GM08714 (cell line): Measurements from ENCODE around the gene LDLRAD2.
A peak's percentile ranks its signal among the peaks of the same experiment; 100 is the strongest.
"Not testable (repeated sequence)": the region's sequence is repeated elsewhere in the genome, so short reads cannot be mapped to it uniquely, and the experiment has no call there.

Experiments used
- H3K4me3 ChIP-seq: fragments of 200-500 bp; sonication (Bioruptor generic); 2 replicates; pipeline ENCODE4 v1.5.1; 2014; ENCODE audit warnings: mild to moderate bottlenecking, low read length, inconsistent platforms
- ZNF274 ChIP-seq: IDR thresholded peaks from 2 replicates; pipeline ENCODE4 v1.6.1; 2012; ENCODE audit warnings: mild to moderate bottlenecking, low read depth, low read length

The LDLRAD2 gene, protein sequence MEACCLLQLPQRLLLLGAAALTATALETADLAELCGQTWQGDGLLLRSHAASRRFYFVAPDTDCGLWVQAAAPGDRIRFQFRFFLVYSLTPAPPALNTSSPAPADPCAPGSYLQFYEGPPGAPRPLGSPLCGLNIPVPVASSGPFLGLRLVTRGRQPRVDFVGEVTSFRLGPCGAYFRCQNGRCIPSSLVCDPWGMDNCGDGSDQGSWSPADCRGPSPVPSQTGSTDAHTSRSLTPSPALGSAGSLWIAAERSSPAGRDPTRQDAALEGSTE

GRCh38 chr1:21811875-21812305, at the start of gene LDLRAD2:
LDLRAD2 (plus strand) TSS chr1:21812265; CDS start chr1:21812452, 187 bp downstream.
- no peak for TF ChIP-seq ZNF274

GRCh38 chr1:21763236-21763635, 48.8 kb upstream of the LDLRAD2 start:
- no peak overlapping the region; the same call in 1 of the 2 replicates for H3K4me3 ChIP-seq
- no peak for TF ChIP-seq ZNF274

More at GRCh38 chr1:21811875-21812305, at the start of gene LDLRAD2:
- no peak within 1 kb of the TSS for H3K4me3 ChIP-seq

GRCh38 chr1:21763694-21764419, 48.2 kb upstream of the LDLRAD2 start:
- no peak for TF ChIP-seq ZNF274
- H3K4me3 ChIP-seq: peak overlapping the region; percentile 4; the same call in 1 of the 2 replicates

GRCh38 chr1:21764615-21765423, 47.2 kb upstream of the LDLRAD2 start:
- no peak overlapping the region; the same call in 1 of the 2 replicates for H3K4me3 ChIP-seq

GRCh38 chr1:21766210-21766609, 45.9 kb upstream of the LDLRAD2 start:
- TF ChIP-seq ZNF274: no peak
- H3K4me3 ChIP-seq: no peak overlapping the region

More at GRCh38 chr1:21764615-21765423, 47.2 kb upstream of the LDLRAD2 start:
- TF ChIP-seq ZNF274: no peak

GRCh38 chr1:21767106-21767505, 45.0 kb upstream of the LDLRAD2 start:
- H3K4me3 ChIP-seq: not testable (repeated sequence)

DNA sequence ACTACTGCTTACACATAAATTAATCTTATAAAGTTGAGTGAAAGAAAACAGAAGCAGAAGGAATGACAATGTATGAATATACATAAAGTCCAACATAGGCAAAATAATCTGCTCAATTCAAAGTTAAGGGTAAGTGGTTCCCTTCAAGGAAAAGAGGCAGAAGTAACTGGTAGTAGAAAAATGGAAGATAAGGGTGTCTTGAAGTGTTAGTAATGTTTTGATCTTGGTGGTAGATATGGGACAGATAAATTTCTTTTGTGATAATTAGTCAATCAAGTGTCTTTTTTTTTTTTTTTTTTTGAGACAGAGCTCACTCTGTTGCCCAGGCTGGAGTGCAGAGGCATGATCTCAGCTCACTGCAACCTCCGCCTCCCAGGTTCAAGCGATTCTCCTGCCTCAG, 41.9 kb upstream of the LDLRAD2 start:
- no peak for TF ChIP-seq ZNF274
- no peak overlapping the region for H3K4me3 ChIP-seq

DNA sequence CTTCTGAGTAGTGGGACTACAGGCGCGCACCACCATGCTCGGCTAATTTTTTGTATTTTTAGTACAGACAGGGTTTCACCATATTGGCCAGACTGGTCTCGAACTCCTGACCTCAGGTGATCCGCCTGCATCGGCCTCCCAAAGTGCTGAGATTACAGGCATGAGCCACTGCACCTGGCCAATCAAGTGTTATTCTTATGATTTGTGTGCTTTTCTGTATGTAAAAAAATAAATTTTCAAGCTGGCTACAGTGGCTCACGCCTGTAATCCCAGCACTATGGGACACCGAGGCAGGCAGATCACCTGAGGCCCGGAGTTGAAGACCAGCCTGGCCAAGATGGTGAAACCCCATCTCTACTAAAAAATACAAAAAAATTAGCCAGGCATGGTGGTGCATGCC, 41.5 kb upstream of the LDLRAD2 start:
- H3K4me3 ChIP-seq: not testable (repeated sequence)

DNA sequence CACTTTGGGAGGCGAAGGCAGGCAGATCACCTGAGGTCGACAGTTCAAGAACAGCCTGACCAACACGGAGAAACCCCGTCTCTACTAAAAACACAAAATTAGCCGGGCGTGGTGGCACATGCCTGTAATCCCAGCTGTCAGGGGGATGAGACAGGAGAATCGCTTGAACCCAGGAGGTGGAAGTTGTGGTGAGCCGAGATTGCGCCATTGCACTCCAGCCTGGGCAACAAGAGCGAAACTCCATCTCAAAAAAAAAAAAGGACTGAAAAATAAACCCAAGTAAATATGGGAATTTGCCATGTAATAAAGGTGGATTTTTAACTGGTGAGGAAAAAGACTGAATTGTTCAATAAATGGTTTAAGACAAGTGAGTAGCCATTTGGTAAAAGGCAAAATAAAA, 40.4 kb upstream of the LDLRAD2 start:
- not testable (repeated sequence) for H3K4me3 ChIP-seq

DNA sequence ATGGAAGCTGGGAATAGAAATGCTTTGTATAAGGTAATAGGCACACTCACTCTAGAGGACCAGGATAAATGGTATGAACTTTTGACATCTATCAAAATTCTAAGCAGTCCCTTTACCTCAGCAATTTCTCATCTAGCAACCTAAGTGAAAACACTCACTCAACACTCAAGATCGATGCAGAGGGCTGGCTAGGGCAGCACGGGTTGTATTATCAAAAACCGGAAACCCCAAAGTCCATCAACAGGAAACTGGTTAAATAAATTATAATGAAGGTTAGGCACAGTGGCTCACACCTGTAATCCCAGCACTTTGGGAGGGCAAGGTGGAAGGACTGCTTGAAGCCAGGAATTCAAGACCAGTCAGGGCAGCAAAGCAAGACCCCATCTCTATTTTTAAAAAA, 38.5 kb upstream of the LDLRAD2 start:
- no peak for TF ChIP-seq ZNF274
- no peak overlapping the region; the same call in 1 of the 2 replicates for H3K4me3 ChIP-seq

DNA sequence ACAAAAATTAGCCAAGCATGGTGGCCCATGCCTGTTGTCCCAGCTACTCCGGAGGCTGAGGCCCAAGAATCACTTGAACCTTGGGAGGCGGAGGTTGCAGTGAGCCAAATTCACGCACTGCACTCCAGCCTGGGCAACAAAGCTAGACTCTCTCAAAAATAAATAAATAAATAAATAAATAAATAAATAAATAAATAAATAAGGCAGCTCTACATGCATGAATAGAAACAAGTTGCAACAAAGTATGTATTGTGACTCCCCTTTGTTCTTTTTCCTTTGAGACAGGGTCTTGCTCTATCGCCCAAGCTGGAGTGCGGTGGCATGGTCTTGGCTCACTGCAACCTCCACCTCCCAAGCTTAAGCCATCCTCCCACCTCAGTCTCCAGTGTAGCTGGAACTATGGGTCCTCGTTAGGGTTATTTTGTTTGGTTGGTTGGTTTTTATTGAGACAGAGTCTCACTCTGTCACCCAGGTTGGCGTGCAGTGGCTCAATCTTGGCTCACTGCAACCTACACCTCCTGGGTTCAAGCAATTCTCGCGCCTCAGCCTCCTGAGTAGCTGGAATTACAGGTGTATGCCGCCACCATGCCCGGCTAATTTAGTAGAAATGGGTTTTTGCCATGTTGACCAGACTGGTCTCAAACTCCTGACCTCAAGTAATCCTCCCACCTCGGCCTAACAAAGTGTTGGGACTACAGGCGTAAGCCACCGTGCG, 37.1 kb upstream of the LDLRAD2 start:
- TF ChIP-seq ZNF274: no peak
- no peak overlapping the region for H3K4me3 ChIP-seq

GRCh38 chr1:21775550-21775914, 36.5 kb upstream of the LDLRAD2 start:
- H3K4me3 ChIP-seq: no peak overlapping the region
- no peak for TF ChIP-seq ZNF274

DNA sequence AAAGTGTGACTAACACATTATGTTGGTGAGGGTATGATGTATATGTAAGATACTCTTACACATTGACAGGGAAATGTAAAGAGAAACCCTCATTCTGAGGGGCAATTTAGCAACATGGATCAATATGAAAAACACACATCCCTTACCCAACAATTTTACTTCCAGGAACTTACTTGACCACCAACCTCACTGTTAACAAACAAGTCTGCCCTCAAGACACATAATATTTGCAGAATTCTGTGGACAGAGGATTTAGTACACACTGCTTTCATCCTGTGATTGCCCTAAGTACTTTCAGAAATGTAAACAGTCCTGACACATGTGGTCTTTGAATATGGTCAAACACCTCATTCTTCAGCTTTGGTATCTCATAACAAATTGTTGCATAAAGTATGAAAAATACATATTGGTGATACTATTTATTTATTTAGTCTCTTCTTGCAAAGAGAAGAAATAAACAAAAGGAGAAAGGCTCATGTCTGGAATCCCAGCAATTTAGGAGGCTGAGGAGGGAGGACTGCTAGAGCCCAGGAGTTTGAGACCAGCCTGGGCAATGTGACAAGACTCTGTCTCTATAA, 36.0 kb upstream of the LDLRAD2 start:
- no peak overlapping the region for H3K4me3 ChIP-seq
- no peak for TF ChIP-seq ZNF274

DNA sequence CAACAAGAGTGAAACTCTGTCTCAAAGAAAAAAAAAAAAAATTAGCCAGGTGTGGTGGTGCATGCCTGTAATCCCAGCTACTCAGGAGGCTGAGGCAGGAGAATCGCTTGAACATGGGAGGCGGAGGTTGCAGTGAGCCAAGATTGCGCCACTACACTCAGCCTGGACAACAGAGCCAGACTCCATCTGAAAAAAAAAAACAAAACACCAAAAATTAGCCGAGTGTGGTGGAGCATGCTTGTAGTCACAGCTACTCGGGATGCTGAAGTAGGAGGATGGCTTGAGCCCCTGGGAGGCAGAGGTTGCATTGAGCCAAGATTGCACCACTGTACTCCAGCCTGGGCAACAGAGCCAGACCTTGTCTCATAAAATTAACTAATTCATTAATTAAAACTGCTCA, 35.1 kb upstream of the LDLRAD2 start:
- not testable (repeated sequence) for H3K4me3 ChIP-seq
